ENCODE data around the gene UTP3. TPM values are rescaled to one million over a fixed set of nuclear protein-coding genes. Genes with fewer than 3 reads are reported as not detected.
"Not testable (repeated sequence)": the region's sequence is repeated elsewhere in the genome, so short reads cannot be mapped to it uniquely, and the experiment has no call there.

UTP3 gene
- total RNA-seq, 1 donor = 14.5 TPM

- H3K9me3 ChIP-seq (ENCODE audit: low read depth, low read length) = no peaks in the 10 kb centered on the region
- peak; percentile 17 for DNase-seq (ENCODE audit: insufficient read length, low spot score, missing footprints)
- peak overlapping the region; percentile 75 for H3K4me2 ChIP-seq (ENCODE audit: insufficient read depth, low read length)
- peak overlapping the region; percentile 74 for H3K27ac ChIP-seq (ENCODE audit: low read depth, low read length)
- peak overlapping the region; percentile 18 for H2AFZ ChIP-seq (ENCODE audit: low read length)
- H4K20me1 ChIP-seq (ENCODE audit: insufficient read depth, low read length) = peaks cover 5% of the 10 kb centered on the region
- peaks cover 22% of the 10 kb centered on the region for H3K4me1 ChIP-seq (ENCODE audit: insufficient read depth, low read length)
- H3K79me2 ChIP-seq (ENCODE audit: insufficient read depth, low read length) = peaks cover 72% of the 10 kb centered on the region
- H3K4me3 ChIP-seq (ENCODE audit: insufficient read depth, low read length) = peak overlapping the region; percentile 63
- TF ChIP-seq CTCF (IDR thresholded peaks at IDR 0.05; ENCODE audit: extremely low read depth, low read depth, low read length) = no peak
- no peaks in the 10 kb centered on the region for H3K36me3 ChIP-seq (ENCODE audit: insufficient read depth, low read length)
- no peaks in the 10 kb centered on the region for H3K27me3 ChIP-seq (ENCODE audit: insufficient read depth, low read length)
Measured at GRCh38 chr4:70734971-70735370, 46.6 kb downstream of the UTP3 start.

GRCh38 chr4:70735915-70736314 is 47.6 kb downstream of the UTP3 start:
- H3K27ac ChIP-seq (ENCODE audit: low read depth, low read length); H3K4me2 ChIP-seq (ENCODE audit: insufficient read depth, low read length); H3K27me3 ChIP-seq (ENCODE audit: insufficient read depth, low read length); H3K4me3 ChIP-seq (ENCODE audit: insufficient read depth, low read length); H2AFZ ChIP-seq (ENCODE audit: low read length); H3K36me3 ChIP-seq (ENCODE audit: insufficient read depth, low read length); DNase-seq (ENCODE audit: insufficient read length, low spot score, missing footprints); H3K9me3 ChIP-seq (ENCODE audit: low read depth, low read length): not testable (repeated sequence)
- peaks cover 12% of the 10 kb centered on the region for H4K20me1 ChIP-seq (ENCODE audit: insufficient read depth, low read length)
- TF ChIP-seq CTCF (IDR thresholded peaks at IDR 0.05; ENCODE audit: extremely low read depth, low read depth, low read length) = peak; percentile 29
- peaks cover 74% of the 10 kb centered on the region for H3K79me2 ChIP-seq (ENCODE audit: insufficient read depth, low read length)
- peaks cover 28% of the 10 kb centered on the region for H3K4me1 ChIP-seq (ENCODE audit: insufficient read depth, low read length)

DNA sequence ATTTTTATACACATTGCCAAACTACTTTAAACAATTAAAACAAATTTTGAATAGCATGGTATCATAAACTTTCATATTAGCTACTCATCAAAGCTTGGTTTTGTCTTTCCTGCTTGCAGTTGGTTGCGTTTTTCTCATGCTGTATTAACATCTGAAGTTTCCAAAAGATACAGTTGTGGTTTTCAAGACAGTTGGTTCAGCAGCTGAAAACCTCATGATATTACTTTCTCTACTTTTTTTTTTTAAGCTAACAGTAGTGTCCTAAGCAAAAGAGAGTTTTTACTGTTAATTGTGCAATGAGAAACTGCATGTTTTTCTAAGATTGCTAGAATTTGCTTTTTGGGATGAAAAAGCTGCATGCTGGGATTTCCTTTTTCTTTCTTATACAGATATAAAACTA is 48.7 kb downstream of the UTP3 start:
- Histone ChIP-seq H3K36me3 (ENCODE audit: insufficient read depth, low read length) (no peaks in the 10 kb centered on the region), H3K4me3 (ENCODE audit: insufficient read depth, low read length) (no peak overlapping the region), H2AFZ (ENCODE audit: low read length) (no peak overlapping the region), H4K20me1 (ENCODE audit: insufficient read depth, low read length) (peaks cover 13% of the 10 kb centered on the region), H3K4me2 (ENCODE audit: insufficient read depth, low read length) (no peak overlapping the region), H3K79me2 (ENCODE audit: insufficient read depth, low read length) (peaks cover 74% of the 10 kb centered on the region), H3K4me1 (ENCODE audit: insufficient read depth, low read length) (peaks cover 39% of the 10 kb centered on the region), H3K27me3 (ENCODE audit: insufficient read depth, low read length) (no peaks in the 10 kb centered on the region), H3K27ac (ENCODE audit: low read depth, low read length) (peak overlapping the region; percentile 25), H3K9me3 (ENCODE audit: low read depth, low read length) (no peaks in the 10 kb centered on the region)
- no peak for DNase-seq (ENCODE audit: insufficient read length, low spot score, missing footprints)
- TF ChIP-seq CTCF (IDR thresholded peaks at IDR 0.05; ENCODE audit: extremely low read depth, low read depth, low read length) = no peak

- Histone ChIP-seq H3K4me3 (ENCODE audit: insufficient read depth, low read length) (no peak overlapping the region), H3K36me3 (ENCODE audit: insufficient read depth, low read length) (no peaks in the 10 kb centered on the region), H3K4me1 (ENCODE audit: insufficient read depth, low read length) (peaks cover 43% of the 10 kb centered on the region), H3K27ac (ENCODE audit: low read depth, low read length) (peak overlapping the region; percentile 25), H3K9me3 (ENCODE audit: low read depth, low read length) (no peaks in the 10 kb centered on the region), H2AFZ (ENCODE audit: low read length) (no peak overlapping the region), H4K20me1 (ENCODE audit: insufficient read depth, low read length) (peaks cover 13% of the 10 kb centered on the region), H3K4me2 (ENCODE audit: insufficient read depth, low read length) (no peak overlapping the region), H3K27me3 (ENCODE audit: insufficient read depth, low read length) (no peaks in the 10 kb centered on the region), H3K79me2 (ENCODE audit: insufficient read depth, low read length) (peaks cover 74% of the 10 kb centered on the region)
- no peak for DNase-seq (ENCODE audit: insufficient read length, low spot score, missing footprints)
- no peak for TF ChIP-seq CTCF (IDR thresholded peaks at IDR 0.05; ENCODE audit: extremely low read depth, low read depth, low read length)
Measured at GRCh38 chr4:70737409-70737808, 49.1 kb downstream of the UTP3 start.
